ENCODE results near the gene ZWILCH.

The ZWILCH gene

GRCh38 chr15:66598095-66598815, 93.1 kb downstream of the ZWILCH start:
- TF ChIP-seq, protein P1, sequence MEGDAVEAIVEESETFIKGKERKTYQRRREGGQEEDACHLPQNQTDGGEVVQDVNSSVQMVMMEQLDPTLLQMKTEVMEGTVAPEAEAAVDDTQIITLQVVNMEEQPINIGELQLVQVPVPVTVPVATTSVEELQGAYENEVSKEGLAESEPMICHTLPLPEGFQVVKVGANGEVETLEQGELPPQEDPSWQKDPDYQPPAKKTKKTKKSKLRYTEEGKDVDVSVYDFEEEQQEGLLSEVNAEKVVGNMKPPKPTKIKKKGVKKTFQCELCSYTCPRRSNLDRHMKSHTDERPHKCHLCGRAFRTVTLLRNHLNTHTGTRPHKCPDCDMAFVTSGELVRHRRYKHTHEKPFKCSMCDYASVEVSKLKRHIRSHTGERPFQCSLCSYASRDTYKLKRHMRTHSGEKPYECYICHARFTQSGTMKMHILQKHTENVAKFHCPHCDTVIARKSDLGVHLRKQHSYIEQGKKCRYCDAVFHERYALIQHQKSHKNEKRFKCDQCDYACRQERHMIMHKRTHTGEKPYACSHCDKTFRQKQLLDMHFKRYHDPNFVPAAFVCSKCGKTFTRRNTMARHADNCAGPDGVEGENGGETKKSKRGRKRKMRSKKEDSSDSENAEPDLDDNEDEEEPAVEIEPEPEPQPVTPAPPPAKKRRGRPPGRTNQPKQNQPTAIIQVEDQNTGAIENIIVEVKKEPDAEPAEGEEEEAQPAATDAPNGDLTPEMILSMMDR (IDR thresholded peaks at IDR 0.05; ENCODE audit: low read depth, low read length) = no peak
- TF ChIP-seq EZH2phosphoT487 (IDR thresholded peaks at IDR 0.05; ENCODE audit: low read depth) = no peak
- H3K79me2 ChIP-seq (ENCODE audit: low read length) = no peaks in the 10 kb centered on the region
- no peaks in the 10 kb centered on the region for H3K9me3 ChIP-seq (ENCODE audit: insufficient read depth, low read length)
- peaks cover 11% of the 10 kb centered on the region; the same call in 1 of the 2 replicates for H3K27me3 ChIP-seq (ENCODE audit: low read depth, low read length)
- no peak overlapping the region for H2AFZ ChIP-seq (ENCODE audit: low read depth, low read length)
- no peak overlapping the region for H3K4me2 ChIP-seq (ENCODE audit: low read length)
- H3K4me3 ChIP-seq (ENCODE audit: low read length) = no peak overlapping the region
- no peak overlapping the region for H3K27ac ChIP-seq (ENCODE audit: low read length)
- H4K20me1 ChIP-seq (ENCODE audit: insufficient read depth, low read length) = no peaks in the 10 kb centered on the region
- no peak overlapping the region for H3K9ac ChIP-seq (ENCODE audit: low read length)
- H3K36me3 ChIP-seq (replicated peaks; ENCODE audit: low read depth, low read length) = no peaks in the 10 kb centered on the region
- no peaks in the 10 kb centered on the region for H3K4me1 ChIP-seq (ENCODE audit: low read length)
